Neural cell (in vitro differentiated cells): ENCODE data around the gene ATP1A1. TPM values are rescaled to one million over a fixed set of nuclear protein-coding genes. Genes with fewer than 3 reads are reported as not detected.

Experiments used
- H2AFZ ChIP-seq: fragments of 200-600, 300-800 bp; sonication (generic), shearing (Covaris generic); 2 replicates; pipeline ENCODE4 v1.6.0; 2014; ENCODE audit warnings: low read depth, mild to moderate bottlenecking, antibody characterized with exemption, low read length, moderate library complexity
- H3F3A ChIP-seq: fragments of 200-600 bp; shearing (Covaris generic); 2 replicates; pipeline ENCODE4 v1.6.1; 2016; ENCODE audit warnings: mild to moderate bottlenecking, moderate library complexity, mixed read lengths, antibody characterized with exemption, low read length; ENCODE audit not compliant: insufficient read depth, poor library complexity, severe bottlenecking
- H3K27ac ChIP-seq: fragments of 200-600, 300-800 bp; sonication (generic), shearing (Covaris generic); 2 replicates; pipeline ENCODE4 v1.5.1; 2014; ENCODE audit warnings: mild to moderate bottlenecking, low read length, moderate library complexity
- H3K27me3 ChIP-seq: fragments of 300-800, 200-600 bp; sonication (generic), shearing (Covaris generic); 2 replicates; pipeline ENCODE4 v1.6.0; 2014; ENCODE audit warnings: mild to moderate bottlenecking, low read depth, low read length, moderate library complexity; ENCODE audit not compliant: insufficient read depth
- H3K36me3 ChIP-seq: fragments of 300-800, 200-600 bp; sonication (generic), shearing (Covaris generic); 2 replicates; pipeline ENCODE4 v1.5.1; 2014; ENCODE audit warnings: mild to moderate bottlenecking, antibody characterized with exemption, low read length, moderate library complexity; ENCODE audit not compliant: insufficient read depth
- H3K4me2 ChIP-seq: fragments of 300-800, 200-600 bp; sonication (generic), shearing (Covaris generic); 2 replicates; pipeline ENCODE4 v1.6.0; 2014; ENCODE audit warnings: mild to moderate bottlenecking, low read length
- H3K4me3 ChIP-seq: fragments of 300-800, 200-600 bp; sonication (generic), shearing (Covaris generic); 2 replicates; pipeline ENCODE4 v1.5.1; 2014; ENCODE audit warnings: mild to moderate bottlenecking, low read length, moderate library complexity
- H3K79me2 ChIP-seq: fragments of 200-600 bp; shearing (Covaris generic); replicated peaks from 2 replicates; pipeline ENCODE4 v1.6.0; 2014; ENCODE audit warnings: mild to moderate bottlenecking, low read length, moderate library complexity; ENCODE audit not compliant: insufficient read depth
- H3K9ac ChIP-seq: fragments of 300-800, 200-600 bp; sonication (generic), shearing (Covaris generic); 2 replicates; pipeline ENCODE4 v1.6.1; 2016; ENCODE audit warnings: mild to moderate bottlenecking, low read length, mixed read lengths
- H3K9me2 ChIP-seq: fragments of 200-600 bp; shearing (Covaris generic); 2 replicates; pipeline ENCODE4 v1.6.1; 2016; ENCODE audit warnings: mild to moderate bottlenecking, low read length, mixed read lengths; ENCODE audit not compliant: insufficient read depth
- H3K9me3 ChIP-seq: fragments of 200-600, 300-800 bp; sonication (generic), shearing (Covaris generic); 2 replicates; pipeline ENCODE4 v1.6.1; 2016; ENCODE audit warnings: mild to moderate bottlenecking, mixed run types, low read length, moderate library complexity, mixed read lengths
- H4K20me1 ChIP-seq: fragments of 200-600 bp; shearing (Covaris generic); 2 replicates; pipeline ENCODE4 v1.6.1; 2016; ENCODE audit warnings: mild to moderate bottlenecking, mixed run types; ENCODE audit not compliant: insufficient read depth
- CTCF ChIP-seq: fragments of 450-650 bp; IDR thresholded peaks from 2 replicates; pipeline ENCODE4 v1.5.1; 2014; ENCODE audit warnings: antibody characterized with exemption, mild to moderate bottlenecking, moderate library complexity; ENCODE audit not compliant: poor library complexity, severe bottlenecking
- EP300 ChIP-seq: fragments of 450-650 bp; conservative IDR thresholded peaks from 2 replicates; pipeline ENCODE4 v1.6.1; 2014; ENCODE audit warnings: antibody characterized with exemption, mild to moderate bottlenecking, moderate library complexity; ENCODE audit not compliant: poor library complexity, severe bottlenecking
- EZH2 ChIP-seq: fragments of 200-600, 300-800 bp; shearing (Covaris generic), sonication (generic); IDR thresholded peaks from 2 replicates; pipeline ENCODE4 v1.6.1; 2014; ENCODE audit warnings: antibody characterized with exemption, low read length, borderline replicate concordance, mild to moderate bottlenecking; ENCODE audit not compliant: insufficient read depth, poor library complexity, severe bottlenecking
- MXI1 ChIP-seq: fragments of 450-650 bp; conservative IDR thresholded peaks from 2 replicates; pipeline ENCODE4 v1.6.1; 2014; ENCODE audit warnings: antibody characterized with exemption, mild to moderate bottlenecking; ENCODE audit not compliant: poor library complexity, severe bottlenecking
- POLR2AphosphoS5 ChIP-seq: IDR thresholded peaks from 2 replicates; pipeline ENCODE4 v1.6.1; 2012
- RAD21 ChIP-seq: fragments of 450-650 bp; conservative IDR thresholded peaks from 2 replicates; pipeline ENCODE4 v1.6.1; 2014; ENCODE audit warnings: antibody characterized with exemption, mild to moderate bottlenecking, moderate library complexity
- SMC3 ChIP-seq: fragments of 450-650 bp; conservative IDR thresholded peaks from 2 replicates; pipeline ENCODE4 v1.6.1; 2014; ENCODE audit warnings: antibody characterized with exemption, mild to moderate bottlenecking, moderate library complexity; ENCODE audit not compliant: poor library complexity
- TAF1 ChIP-seq: IDR thresholded peaks from 2 replicates; pipeline ENCODE4 v1.6.1; 2012; ENCODE audit warnings: low read depth
- polyA plus RNA-seq: library from polyadenylated mRNA; depleted of rRNA; stranded (reverse); fragments of >200 nt; gene quantifications from 2 replicates; pipeline ENCODE4 v1.2.3, GENCODE V29; 2014
- TF ChIP-seq, protein P1 (sequence below): IDR thresholded peaks from 2 replicates; pipeline ENCODE4 v1.6.1; 2012; ENCODE audit warnings: borderline replicate concordance

The ATP1A1 gene
- polyA plus RNA-seq, 1 donor from 2014 or later, result 44.2 TPM

DNA sequence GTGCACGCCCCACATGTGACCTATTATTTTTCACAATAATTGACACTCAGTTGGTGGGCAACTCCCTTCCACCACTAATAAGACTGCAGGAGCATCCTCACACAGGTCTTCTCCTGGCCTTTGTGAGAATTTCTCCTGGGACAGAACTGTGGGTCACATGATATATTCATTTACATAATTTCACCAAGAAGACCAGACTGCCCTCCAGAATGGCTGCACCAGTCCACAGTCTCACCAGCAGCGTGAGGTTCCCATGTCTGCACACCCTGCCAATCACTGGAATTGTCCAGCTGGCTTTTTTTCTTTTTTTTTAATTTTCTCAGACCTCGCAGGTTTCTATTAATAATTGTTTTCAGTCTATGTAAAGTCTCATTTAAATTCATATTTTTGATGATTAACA is 41.3 kb downstream of the ATP1A1 start:
- H3K9me3 ChIP-seq, result no peaks in the 10 kb centered on the region
- no peak overlapping the region for H3K4me2 ChIP-seq
- H3K9me2 ChIP-seq, result no peaks in the 10 kb centered on the region
- H3K36me3 ChIP-seq, result no peaks in the 10 kb centered on the region
- H3K9ac ChIP-seq, result no peak overlapping the region
- H4K20me1 ChIP-seq, result no peaks in the 10 kb centered on the region
- H3K79me2 ChIP-seq, result no peaks in the 10 kb centered on the region
- TF ChIP-seq POLR2AphosphoS5 (no peak), SMC3 (no peak), CTCF (no peak), EZH2 (no peak), EP300 (no peak), TAF1 (no peak), RAD21 (no peak), MXI1 (no peak)
- TF ChIP-seq, protein P1, sequence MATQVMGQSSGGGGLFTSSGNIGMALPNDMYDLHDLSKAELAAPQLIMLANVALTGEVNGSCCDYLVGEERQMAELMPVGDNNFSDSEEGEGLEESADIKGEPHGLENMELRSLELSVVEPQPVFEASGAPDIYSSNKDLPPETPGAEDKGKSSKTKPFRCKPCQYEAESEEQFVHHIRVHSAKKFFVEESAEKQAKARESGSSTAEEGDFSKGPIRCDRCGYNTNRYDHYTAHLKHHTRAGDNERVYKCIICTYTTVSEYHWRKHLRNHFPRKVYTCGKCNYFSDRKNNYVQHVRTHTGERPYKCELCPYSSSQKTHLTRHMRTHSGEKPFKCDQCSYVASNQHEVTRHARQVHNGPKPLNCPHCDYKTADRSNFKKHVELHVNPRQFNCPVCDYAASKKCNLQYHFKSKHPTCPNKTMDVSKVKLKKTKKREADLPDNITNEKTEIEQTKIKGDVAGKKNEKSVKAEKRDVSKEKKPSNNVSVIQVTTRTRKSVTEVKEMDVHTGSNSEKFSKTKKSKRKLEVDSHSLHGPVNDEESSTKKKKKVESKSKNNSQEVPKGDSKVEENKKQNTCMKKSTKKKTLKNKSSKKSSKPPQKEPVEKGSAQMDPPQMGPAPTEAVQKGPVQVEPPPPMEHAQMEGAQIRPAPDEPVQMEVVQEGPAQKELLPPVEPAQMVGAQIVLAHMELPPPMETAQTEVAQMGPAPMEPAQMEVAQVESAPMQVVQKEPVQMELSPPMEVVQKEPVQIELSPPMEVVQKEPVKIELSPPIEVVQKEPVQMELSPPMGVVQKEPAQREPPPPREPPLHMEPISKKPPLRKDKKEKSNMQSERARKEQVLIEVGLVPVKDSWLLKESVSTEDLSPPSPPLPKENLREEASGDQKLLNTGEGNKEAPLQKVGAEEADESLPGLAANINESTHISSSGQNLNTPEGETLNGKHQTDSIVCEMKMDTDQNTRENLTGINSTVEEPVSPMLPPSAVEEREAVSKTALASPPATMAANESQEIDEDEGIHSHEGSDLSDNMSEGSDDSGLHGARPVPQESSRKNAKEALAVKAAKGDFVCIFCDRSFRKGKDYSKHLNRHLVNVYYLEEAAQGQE, result no peak
- no peak overlapping the region for H3K27ac ChIP-seq
- no peak overlapping the region for H3K4me3 ChIP-seq
- no peaks in the 10 kb centered on the region for H3F3A ChIP-seq
- no peak overlapping the region for H2AFZ ChIP-seq
- H3K27me3 ChIP-seq, result no peaks in the 10 kb centered on the region

DNA sequence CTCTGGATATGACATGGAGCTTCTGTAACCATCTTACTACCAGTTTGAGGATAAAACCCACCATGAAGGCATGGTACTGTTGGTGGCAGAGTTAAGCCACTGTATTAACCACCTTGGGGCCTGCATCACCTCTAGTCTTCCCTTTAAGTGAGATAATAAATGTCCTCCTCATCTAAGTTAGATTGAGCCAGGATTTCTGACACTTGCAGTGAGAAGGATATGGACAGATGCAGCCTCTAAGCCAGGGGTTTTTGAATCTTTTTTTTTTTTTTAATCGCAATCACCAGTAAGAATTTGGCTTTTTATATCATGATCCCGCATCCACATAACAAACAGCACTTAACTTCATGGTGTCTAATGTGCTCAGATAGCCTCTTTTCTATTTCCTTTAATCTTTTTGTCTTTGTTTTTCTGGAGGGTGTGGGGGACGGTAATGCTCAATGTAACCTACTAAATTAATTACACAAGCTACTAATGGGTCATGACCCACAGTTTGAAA is 42.2 kb downstream of the ATP1A1 start:
- Histone ChIP-seq H2AFZ (no peak overlapping the region), H3K79me2 (no peaks in the 10 kb centered on the region), H3K9me3 (no peaks in the 10 kb centered on the region), H3K36me3 (no peaks in the 10 kb centered on the region), H3K27me3 (no peaks in the 10 kb centered on the region), H3K9ac (no peak overlapping the region), H3K4me3 (no peak overlapping the region), H3K4me2 (no peak overlapping the region), H3F3A (no peaks in the 10 kb centered on the region), H3K9me2 (no peaks in the 10 kb centered on the region), H3K27ac (no peak overlapping the region), H4K20me1 (no peaks in the 10 kb centered on the region)
- TF ChIP-seq POLR2AphosphoS5 (no peak), SMC3 (no peak), CTCF (no peak), EP300 (no peak), MXI1 (no peak), RAD21 (no peak), EZH2 (no peak), TAF1 (no peak)
- TF ChIP-seq, protein P1, result no peak
